ENCODE data around the gene OBP2B. TPM values are rescaled to one million over a fixed set of nuclear protein-coding genes. Genes with fewer than 3 reads are reported as not detected.

Gene OBP2B
- total and polyA plus RNA-seq, 9 of the 15 experiments (the other 6 are each of a cell fraction or from before 2014, with no cell fraction given), result not detected

DNA sequence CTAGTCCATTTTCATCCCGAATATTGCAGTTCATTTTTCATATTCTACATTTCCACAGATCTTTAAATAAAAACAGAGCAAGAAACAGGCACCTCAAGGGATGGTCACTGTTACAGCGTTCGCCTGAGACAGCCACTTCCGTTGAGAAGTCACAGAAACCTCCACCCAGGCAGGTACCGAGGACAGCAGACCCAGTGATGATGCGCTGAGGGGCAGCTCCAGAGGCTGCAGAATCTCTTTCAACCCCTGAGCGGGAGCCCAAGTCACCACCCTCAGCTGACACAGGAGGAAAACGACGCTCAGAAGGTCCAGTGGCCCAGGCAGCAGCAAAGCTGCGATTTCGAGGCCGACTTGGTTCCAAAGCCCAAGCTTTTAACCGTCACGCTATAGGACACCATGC is 33.2 kb upstream of the OBP2B start:
- CTCF ChIA-PET (ENCODE audit: low intra/inter-chr PET ratio), result no interaction called here
- TF ChIP-seq ARID1B (IDR thresholded peaks at IDR 0.05), result no peak
- TF ChIP-seq ZNF609 (CRISPR knock-in tag; IDR thresholded peaks at IDR 0.05; ENCODE audit: borderline replicate concordance), result no peak
- no peak for TF ChIP-seq TAF1 (IDR thresholded peaks at IDR 0.05; ENCODE audit: control insufficient read depth, extremely low read depth, insufficient read depth, low read length, severe bottlenecking)
- no peak for TF ChIP-seq TCF7L2 (IDR thresholded peaks at IDR 0.05; ENCODE audit: low read depth, low read length)
- TF ChIP-seq PTTG1 (tag; IDR thresholded peaks at IDR 0.05; ENCODE audit: low read depth), result no peak
- TF ChIP-seq ATF3 (IDR thresholded peaks at IDR 0.05), result no peak
- no peak for TF ChIP-seq ATF3 (CRISPR knock-in tag; conservative IDR thresholded peaks at IDR 0.05)
- TF ChIP-seq, protein P1, sequence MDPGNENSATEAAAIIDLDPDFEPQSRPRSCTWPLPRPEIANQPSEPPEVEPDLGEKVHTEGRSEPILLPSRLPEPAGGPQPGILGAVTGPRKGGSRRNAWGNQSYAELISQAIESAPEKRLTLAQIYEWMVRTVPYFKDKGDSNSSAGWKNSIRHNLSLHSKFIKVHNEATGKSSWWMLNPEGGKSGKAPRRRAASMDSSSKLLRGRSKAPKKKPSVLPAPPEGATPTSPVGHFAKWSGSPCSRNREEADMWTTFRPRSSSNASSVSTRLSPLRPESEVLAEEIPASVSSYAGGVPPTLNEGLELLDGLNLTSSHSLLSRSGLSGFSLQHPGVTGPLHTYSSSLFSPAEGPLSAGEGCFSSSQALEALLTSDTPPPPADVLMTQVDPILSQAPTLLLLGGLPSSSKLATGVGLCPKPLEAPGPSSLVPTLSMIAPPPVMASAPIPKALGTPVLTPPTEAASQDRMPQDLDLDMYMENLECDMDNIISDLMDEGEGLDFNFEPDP (CRISPR knock-in tag; IDR thresholded peaks at IDR 0.05), result no peak
- no peak for TF ChIP-seq EWSR1 (IDR thresholded peaks at IDR 0.05; ENCODE audit: borderline replicate concordance, low read depth, partially characterized antibody)
- no peak for TF ChIP-seq BRCA1 (IDR thresholded peaks at IDR 0.05)
- TF ChIP-seq BRCA1 (CRISPR knock-in tag; IDR thresholded peaks at IDR 0.05), result no peak
- TF ChIP-seq NFRKB (IDR thresholded peaks at IDR 0.05; ENCODE audit: low read depth), result no peak
- TF ChIP-seq HINFP (tag; conservative IDR thresholded peaks at IDR 0.05; ENCODE audit: low read depth), result no peak
- TF ChIP-seq WHSC1 (IDR thresholded peaks at IDR 0.05; ENCODE audit: low read length), result no peak
- TF ChIP-seq HDAC3 (IDR thresholded peaks at IDR 0.05; ENCODE audit: borderline replicate concordance, partially characterized antibody), result no peak

More for the DNA sequence above, 33.2 kb upstream of the OBP2B start:
- no peak overlapping the region for H3K27ac ChIP-seq (ENCODE audit: extremely low read depth, low read depth, low read length)
- H3K27me3 ChIP-seq (ENCODE audit: control insufficient read depth in 2 of 2, insufficient read depth in 2 of 2, low read length in 2 of 2), result no peaks in the 10 kb centered on the region
- H3K79me2 ChIP-seq (ENCODE audit: control insufficient read depth, insufficient read depth, low read length), result no peaks in the 10 kb centered on the region
- no peaks in the 10 kb centered on the region for H4K20me1 ChIP-seq (replicated peaks; ENCODE audit: control insufficient read depth, insufficient read depth, low read length)
- 82% methylated on average over 14 of the region's 14 CpGs for WGBS (ENCODE audit: insufficient coverage, low coverage, missing lambda C conversion rate)
- no peaks in the 10 kb centered on the region for H3K9me1 ChIP-seq (ENCODE audit: control insufficient read depth, insufficient read depth, low read length)
- H3K36me3 ChIP-seq (ENCODE audit: control insufficient read depth, insufficient read depth, low read length), result no peaks in the 10 kb centered on the region
- in situ Hi-C loops (cut with MboI) (no loop called here), intact Hi-C loops (cut with micrococcal nuclease) (no loop called here)
- no peak for ATAC-seq
- BruUV-seq (replicated peaks), result no TSS peak
- peaks cover 6 to 34% of the 10 kb centered on the region in 2 experiments for H3K4me1 ChIP-seq (replicated peaks in 1 of 2; ENCODE audit: control insufficient read depth in 2 of 2, insufficient read depth in 2 of 2, low read length in 2 of 2)
- POLR2A ChIA-PET, result no interaction called here
- no peaks in the 10 kb centered on the region for H3K9me3 ChIP-seq (replicated peaks; ENCODE audit: control insufficient read depth, insufficient read depth, low read depth, low read length)
- DNase-seq (ENCODE audit: extremely low read depth in 1 of 4, low spot score in 3 of 4), result no peak
- FAIRE-seq, result no peak
- no peak overlapping the region for H3K4me3 ChIP-seq
- no peak overlapping the region for H2AFZ ChIP-seq (ENCODE audit: low read depth, low read length)
- H3K9ac ChIP-seq (ENCODE audit: insufficient read depth in 1 of 2, low read depth in 2 of 2, low read length in 2 of 2), result no peak overlapping the region
- no peak overlapping the region for H3K4me2 ChIP-seq (ENCODE audit: insufficient read depth, low read length)

Measured in K562 (cell line).